SK-N-MC (cell line): ENCODE data around the gene TANGO2.

Experiments used
- EZH2 ChIP-seq: fragments of 200-600 bp; sonication (generic); IDR thresholded peaks from one replicate; pipeline ENCODE4 v1.6.1; 2017; ENCODE audit warnings: antibody characterized with exemption
- POLR2AphosphoS5 ChIP-seq: IDR thresholded peaks from 2 replicates; pipeline ENCODE4 v1.6.1; 2012; ENCODE audit warnings: mild to moderate bottlenecking, low read depth, low read length, borderline replicate concordance

- TF ChIP-seq EZH2 (no peak), POLR2AphosphoS5 (no peak)
Measured at GRCh38 chr22:20113551-20114310, 92.8 kb downstream of the TANGO2 start.
